Measurements from ENCODE around the gene SLC52A1.

DNA sequence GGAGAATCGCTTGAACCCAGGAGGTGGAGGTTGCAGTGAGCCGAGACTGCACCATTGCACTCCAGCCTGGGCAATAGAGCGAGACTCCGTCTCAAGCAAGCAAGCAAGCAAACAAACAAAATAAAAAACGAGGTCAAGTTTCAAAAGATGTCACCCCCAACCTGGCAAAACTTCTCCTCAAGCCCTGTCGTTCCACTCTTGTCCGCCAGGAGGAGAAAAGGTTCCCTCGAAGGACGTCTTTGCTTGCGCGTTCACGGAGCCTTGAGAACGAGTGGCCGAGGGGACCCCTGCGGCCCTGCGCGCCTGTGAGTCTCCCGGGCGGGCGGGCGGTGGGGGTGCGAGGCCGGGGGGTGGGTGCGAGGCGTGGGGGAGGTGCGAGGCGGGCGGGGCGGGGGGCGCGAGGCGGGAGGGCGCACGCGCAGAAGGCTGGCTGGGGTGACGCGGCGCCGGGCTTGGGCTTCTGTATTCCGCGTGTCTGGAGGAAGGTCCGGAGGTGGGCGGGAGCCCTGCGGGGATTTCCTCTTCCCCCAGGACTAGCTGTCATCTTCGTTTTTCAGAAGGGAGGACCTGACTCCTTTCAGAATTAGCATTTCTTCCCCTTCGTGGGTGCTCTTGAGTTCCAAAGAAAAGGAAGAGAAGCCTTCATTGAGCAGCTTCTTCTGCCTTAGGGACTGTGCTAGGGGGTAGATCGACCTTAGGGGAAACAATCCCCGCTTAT lies 3.7 kb downstream of the SLC52A1 start:
- TF ChIP-seq, protein P1, sequence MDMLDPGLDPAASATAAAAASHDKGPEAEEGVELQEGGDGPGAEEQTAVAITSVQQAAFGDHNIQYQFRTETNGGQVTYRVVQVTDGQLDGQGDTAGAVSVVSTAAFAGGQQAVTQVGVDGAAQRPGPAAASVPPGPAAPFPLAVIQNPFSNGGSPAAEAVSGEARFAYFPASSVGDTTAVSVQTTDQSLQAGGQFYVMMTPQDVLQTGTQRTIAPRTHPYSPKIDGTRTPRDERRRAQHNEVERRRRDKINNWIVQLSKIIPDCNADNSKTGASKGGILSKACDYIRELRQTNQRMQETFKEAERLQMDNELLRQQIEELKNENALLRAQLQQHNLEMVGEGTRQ (CRISPR knock-in tag; IDR thresholded peaks at IDR 0.05), result no peak
- TF ChIP-seq CREB1 (CRISPR knock-in tag; IDR thresholded peaks at IDR 0.05), result no peak
- TF ChIP-seq, protein P2, sequence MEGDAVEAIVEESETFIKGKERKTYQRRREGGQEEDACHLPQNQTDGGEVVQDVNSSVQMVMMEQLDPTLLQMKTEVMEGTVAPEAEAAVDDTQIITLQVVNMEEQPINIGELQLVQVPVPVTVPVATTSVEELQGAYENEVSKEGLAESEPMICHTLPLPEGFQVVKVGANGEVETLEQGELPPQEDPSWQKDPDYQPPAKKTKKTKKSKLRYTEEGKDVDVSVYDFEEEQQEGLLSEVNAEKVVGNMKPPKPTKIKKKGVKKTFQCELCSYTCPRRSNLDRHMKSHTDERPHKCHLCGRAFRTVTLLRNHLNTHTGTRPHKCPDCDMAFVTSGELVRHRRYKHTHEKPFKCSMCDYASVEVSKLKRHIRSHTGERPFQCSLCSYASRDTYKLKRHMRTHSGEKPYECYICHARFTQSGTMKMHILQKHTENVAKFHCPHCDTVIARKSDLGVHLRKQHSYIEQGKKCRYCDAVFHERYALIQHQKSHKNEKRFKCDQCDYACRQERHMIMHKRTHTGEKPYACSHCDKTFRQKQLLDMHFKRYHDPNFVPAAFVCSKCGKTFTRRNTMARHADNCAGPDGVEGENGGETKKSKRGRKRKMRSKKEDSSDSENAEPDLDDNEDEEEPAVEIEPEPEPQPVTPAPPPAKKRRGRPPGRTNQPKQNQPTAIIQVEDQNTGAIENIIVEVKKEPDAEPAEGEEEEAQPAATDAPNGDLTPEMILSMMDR (IDR thresholded peaks at IDR 0.05), result peak; percentile 84
- no peak for TF ChIP-seq GABPB1 (CRISPR knock-in tag; IDR thresholded peaks at IDR 0.05)
- TF ChIP-seq, protein P3, sequence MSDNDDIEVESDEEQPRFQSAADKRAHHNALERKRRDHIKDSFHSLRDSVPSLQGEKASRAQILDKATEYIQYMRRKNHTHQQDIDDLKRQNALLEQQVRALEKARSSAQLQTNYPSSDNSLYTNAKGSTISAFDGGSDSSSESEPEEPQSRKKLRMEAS (CRISPR knock-in tag; IDR thresholded peaks at IDR 0.05), result no peak; the same call in 1 of the 2 replicates
- TF ChIP-seq NFE2L1 (CRISPR knock-in tag; IDR thresholded peaks at IDR 0.05), result no peak
- TF ChIP-seq, protein P4, sequence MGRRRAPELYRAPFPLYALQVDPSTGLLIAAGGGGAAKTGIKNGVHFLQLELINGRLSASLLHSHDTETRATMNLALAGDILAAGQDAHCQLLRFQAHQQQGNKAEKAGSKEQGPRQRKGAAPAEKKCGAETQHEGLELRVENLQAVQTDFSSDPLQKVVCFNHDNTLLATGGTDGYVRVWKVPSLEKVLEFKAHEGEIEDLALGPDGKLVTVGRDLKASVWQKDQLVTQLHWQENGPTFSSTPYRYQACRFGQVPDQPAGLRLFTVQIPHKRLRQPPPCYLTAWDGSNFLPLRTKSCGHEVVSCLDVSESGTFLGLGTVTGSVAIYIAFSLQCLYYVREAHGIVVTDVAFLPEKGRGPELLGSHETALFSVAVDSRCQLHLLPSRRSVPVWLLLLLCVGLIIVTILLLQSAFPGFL (CRISPR knock-in tag; IDR thresholded peaks at IDR 0.05; ENCODE audit: borderline replicate concordance), result no peak
- TF ChIP-seq, protein P5, sequence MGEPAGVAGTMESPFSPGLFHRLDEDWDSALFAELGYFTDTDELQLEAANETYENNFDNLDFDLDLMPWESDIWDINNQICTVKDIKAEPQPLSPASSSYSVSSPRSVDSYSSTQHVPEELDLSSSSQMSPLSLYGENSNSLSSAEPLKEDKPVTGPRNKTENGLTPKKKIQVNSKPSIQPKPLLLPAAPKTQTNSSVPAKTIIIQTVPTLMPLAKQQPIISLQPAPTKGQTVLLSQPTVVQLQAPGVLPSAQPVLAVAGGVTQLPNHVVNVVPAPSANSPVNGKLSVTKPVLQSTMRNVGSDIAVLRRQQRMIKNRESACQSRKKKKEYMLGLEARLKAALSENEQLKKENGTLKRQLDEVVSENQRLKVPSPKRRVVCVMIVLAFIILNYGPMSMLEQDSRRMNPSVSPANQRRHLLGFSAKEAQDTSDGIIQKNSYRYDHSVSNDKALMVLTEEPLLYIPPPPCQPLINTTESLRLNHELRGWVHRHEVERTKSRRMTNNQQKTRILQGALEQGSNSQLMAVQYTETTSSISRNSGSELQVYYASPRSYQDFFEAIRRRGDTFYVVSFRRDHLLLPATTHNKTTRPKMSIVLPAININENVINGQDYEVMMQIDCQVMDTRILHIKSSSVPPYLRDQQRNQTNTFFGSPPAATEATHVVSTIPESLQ (CRISPR knock-in tag; IDR thresholded peaks at IDR 0.05), result no peak
- TF ChIP-seq ZNF138 (CRISPR knock-in tag; conservative IDR thresholded peaks at IDR 0.05), result no peak
- TF ChIP-seq, protein P6, sequence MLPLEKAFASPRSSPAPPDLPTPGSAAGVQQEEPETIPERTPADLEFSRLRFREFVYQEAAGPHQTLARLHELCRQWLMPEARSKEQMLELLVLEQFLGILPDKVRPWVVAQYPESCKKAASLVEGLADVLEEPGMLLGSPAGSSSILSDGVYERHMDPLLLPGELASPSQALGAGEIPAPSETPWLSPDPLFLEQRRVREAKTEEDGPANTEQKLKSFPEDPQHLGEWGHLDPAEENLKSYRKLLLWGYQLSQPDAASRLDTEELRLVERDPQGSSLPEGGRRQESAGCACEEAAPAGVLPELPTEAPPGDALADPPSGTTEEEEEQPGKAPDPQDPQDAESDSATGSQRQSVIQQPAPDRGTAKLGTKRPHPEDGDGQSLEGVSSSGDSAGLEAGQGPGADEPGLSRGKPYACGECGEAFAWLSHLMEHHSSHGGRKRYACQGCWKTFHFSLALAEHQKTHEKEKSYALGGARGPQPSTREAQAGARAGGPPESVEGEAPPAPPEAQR (CRISPR knock-in tag; IDR thresholded peaks at IDR 0.05), result no peak
- TF ChIP-seq, protein P7, sequence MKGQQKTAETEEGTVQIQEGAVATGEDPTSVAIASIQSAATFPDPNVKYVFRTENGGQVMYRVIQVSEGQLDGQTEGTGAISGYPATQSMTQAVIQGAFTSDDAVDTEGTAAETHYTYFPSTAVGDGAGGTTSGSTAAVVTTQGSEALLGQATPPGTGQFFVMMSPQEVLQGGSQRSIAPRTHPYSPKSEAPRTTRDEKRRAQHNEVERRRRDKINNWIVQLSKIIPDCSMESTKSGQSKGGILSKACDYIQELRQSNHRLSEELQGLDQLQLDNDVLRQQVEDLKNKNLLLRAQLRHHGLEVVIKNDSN (CRISPR knock-in tag; IDR thresholded peaks at IDR 0.05), result no peak
- TF ChIP-seq KAT7 (CRISPR knock-in tag; IDR thresholded peaks at IDR 0.05; ENCODE audit: borderline replicate concordance), result no peak
- no peak for TF ChIP-seq EMX1 (CRISPR knock-in tag; IDR thresholded peaks at IDR 0.05)

All from WTC11 (cell line).